ENCODE data around the gene CD22. TPM values are rescaled to one million over a fixed set of nuclear protein-coding genes. Genes with fewer than 3 reads are reported as not detected.
"Not testable (repeated sequence)": the region's sequence is repeated elsewhere in the genome, so short reads cannot be mapped to it uniquely, and the experiment has no call there.

The CD22 gene
- total RNA-seq, 1 donor from 2014 or later = 3.2 TPM

GRCh38 chr19:35357867-35358573 lies 29.0 kb downstream of the CD22 start, which contains the start of gene FFAR3:
TSS of gene FFAR3 (plus strand) at chr19:35358460. CDS start at chr19:35358891, 431 bp downstream.
- intact Hi-C loops (cut with micrococcal nuclease) = no loop called here

DNA sequence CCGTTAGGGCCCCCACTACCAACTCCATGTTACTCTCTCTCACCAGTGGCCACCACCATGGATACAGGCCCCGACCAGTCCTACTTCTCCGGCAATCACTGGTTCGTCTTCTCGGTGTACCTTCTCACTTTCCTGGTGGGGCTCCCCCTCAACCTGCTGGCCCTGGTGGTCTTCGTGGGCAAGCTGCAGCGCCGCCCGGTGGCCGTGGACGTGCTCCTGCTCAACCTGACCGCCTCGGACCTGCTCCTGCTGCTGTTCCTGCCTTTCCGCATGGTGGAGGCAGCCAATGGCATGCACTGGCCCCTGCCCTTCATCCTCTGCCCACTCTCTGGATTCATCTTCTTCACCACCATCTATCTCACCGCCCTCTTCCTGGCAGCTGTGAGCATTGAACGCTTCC lies 29.8 kb downstream of the CD22 start:
- intact Hi-C loops (cut with micrococcal nuclease) = not testable (repeated sequence)

DNA sequence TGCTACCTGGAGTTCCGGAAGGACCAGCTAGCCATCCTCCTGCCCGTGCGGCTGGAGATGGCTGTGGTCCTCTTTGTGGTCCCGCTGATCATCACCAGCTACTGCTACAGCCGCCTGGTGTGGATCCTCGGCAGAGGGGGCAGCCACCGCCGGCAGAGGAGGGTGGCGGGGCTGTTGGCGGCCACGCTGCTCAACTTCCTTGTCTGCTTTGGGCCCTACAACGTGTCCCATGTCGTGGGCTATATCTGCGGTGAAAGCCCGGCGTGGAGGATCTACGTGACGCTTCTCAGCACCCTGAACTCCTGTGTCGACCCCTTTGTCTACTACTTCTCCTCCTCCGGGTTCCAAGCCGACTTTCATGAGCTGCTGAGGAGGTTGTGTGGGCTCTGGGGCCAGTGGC lies 30.4 kb downstream of the CD22 start:
- intact Hi-C loops (cut with micrococcal nuclease) = not testable (repeated sequence)

DNA sequence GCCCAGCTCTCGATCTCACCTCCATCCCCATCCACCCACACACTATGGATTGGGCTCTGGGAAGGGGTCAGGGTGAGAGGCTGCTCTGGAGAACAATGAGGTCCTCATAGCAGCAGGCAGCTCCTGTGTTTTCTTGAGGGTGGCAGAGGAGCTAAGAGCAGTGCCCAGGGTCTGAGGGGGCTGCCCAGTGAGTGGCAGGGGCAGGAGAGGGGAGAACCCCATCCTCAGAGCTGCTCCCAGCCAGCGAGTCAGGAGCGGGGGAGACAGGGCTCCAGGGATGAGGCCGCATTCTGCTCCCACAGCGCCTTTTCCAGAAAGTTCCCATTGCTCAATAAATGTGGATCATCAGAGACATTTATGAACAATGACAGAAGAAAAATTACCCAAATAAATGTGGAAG lies 31.1 kb downstream of the CD22 start:
- intact Hi-C loops (cut with micrococcal nuclease) = not testable (repeated sequence)

GRCh38 chr19:35360880-35361420 lies 32.0 kb downstream of the CD22 start:
- intact Hi-C loops (cut with micrococcal nuclease) = no loop called here

- intact Hi-C loops (cut with micrococcal nuclease) = no loop called here
These were observed 33.4 kb downstream of the CD22 start for GRCh38 chr19:35362261-35363000.

GRCh38 chr19:35363001-35363590 lies 34.1 kb downstream of the CD22 start:
- intact Hi-C loops (cut with micrococcal nuclease) = no loop called here

- intact Hi-C loops (cut with micrococcal nuclease) = no loop called here
These were observed 34.9 kb downstream of the CD22 start for GRCh38 chr19:35363711-35364425.

DNA sequence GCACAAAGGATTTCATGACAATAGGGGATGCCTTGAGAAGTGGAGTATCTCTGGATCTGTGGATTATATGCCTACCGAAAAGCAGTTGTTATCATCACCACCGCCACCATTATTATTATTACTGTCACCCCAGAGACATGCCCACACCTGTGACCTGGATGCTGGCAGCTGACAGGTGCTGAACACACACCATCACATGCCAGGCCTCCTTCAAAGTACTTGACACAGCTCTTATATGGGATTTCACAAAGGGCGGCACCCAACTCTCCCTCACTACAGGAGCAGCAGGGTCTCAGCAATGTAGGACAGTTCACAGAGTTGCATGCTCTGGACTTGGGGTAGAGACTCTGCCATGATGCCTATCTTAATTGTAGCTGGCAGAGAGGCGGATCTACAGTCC lies 36.3 kb downstream of the CD22 start:
- intact Hi-C loops (cut with micrococcal nuclease) = no loop called here

DNA sequence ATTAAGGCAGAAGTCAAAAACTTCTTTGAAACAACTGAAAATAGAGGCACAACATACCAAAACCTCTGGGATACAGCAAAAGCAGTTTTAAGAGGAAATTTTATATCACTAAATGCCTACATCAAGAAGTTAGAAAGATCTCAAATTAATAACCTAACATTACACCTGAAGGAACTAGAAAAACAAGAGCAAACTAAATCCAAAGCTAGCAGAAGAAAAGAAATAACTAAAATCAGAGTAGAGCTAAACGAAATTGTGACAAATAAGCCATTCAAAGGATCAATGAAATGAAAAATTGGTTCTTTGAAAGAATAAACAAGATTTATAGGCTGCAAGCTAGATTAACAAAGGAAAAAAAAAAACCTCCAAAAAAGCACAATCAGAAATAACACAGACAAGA lies 39.4 kb downstream of the CD22 start:
- intact Hi-C loops (cut with micrococcal nuclease) = no loop called here

- intact Hi-C loops (cut with micrococcal nuclease) = no loop called here
These were observed 40.5 kb downstream of the CD22 start for GRCh38 chr19:35369522-35369921.

DNA sequence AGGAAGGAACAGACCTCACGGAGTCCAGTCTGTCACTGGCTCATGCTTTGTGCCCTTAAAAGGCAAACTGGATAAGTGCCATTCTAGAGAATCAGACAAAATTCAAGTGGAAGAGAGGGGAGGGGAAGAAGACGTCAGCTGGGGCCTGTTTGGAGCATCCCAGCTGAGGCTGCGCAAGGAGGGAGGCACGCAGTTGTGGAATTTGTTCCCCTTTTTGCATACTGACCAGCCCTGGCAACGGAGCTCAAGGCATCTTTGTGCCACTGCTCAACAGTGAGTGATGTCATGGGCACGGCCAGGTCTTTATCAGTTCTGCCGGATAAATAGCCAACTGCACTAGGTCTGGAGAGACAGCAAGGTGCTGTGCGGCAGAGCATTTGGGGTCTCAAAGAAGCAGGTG lies 41.7 kb downstream of the CD22 start, which contains the start of gene GPR42:
GPR42 (plus strand) TSS at position 347 of the 400 bp plus-strand sequence. CDS start 292 bp downstream, outside the sequence.
- intact Hi-C loops (cut with micrococcal nuclease) = no loop called here

- intact Hi-C loops (cut with micrococcal nuclease) = no loop called here
These were observed 44.5 kb downstream of the CD22 start for GRCh38 chr19:35373492-35373891.

GRCh38 chr19:35374031-35374430 lies 45.0 kb downstream of the CD22 start:
- intact Hi-C loops (cut with micrococcal nuclease) = not testable (repeated sequence)

- intact Hi-C loops (cut with micrococcal nuclease) = no loop called here
These were observed 46.7 kb downstream of the CD22 start for GRCh38 chr19:35375505-35376307.

- intact Hi-C loops (cut with micrococcal nuclease) = no loop called here
These were observed 48.7 kb downstream of the CD22 start for GRCh38 chr19:35377656-35378055.

GRCh38 chr19:35378356-35378755 lies 49.4 kb downstream of the CD22 start:
- intact Hi-C loops (cut with micrococcal nuclease) = no loop called here

DNA sequence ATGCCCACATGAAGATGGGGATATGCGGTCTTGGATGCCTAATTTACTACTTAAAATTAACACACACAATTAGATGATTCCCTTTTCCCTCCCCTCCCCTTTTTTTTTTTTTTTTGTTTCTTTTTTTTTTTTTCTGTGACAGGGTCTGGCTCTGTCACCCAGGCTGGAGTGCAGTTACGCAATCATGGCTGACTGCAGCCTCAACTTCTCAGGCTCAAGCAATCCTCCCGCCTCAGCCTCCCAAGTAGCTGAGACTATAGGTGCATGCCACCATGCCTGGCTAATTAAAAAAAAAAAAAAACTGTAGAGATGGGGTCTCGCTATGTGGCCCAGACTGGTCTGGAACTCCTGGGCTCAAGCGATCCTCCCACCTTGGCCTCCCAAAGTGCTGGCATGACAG lies 50.6 kb downstream of the CD22 start:
- intact Hi-C loops (cut with micrococcal nuclease) = not testable (repeated sequence)

GRCh38 chr19:35379992-35380391 lies 51.0 kb downstream of the CD22 start:
- intact Hi-C loops (cut with micrococcal nuclease) = no loop called here

GRCh38 chr19:35380450-35381124 lies 51.6 kb downstream of the CD22 start:
- intact Hi-C loops (cut with micrococcal nuclease) = no loop called here
